ENCODE measurements around the gene RPS6KA3. TPM values are rescaled to one million over a fixed set of nuclear protein-coding genes. Genes with fewer than 3 reads are reported as not detected.
"Not testable (repeated sequence)": the region's sequence is repeated elsewhere in the genome, so short reads cannot be mapped to it uniquely, and the experiment has no call there.

RPS6KA3 gene
- total RNA-seq, 1 donor from 2014 or later = 55.3 TPM

GRCh38 chrX:20147561-20147960 lies 119.1 kb downstream of the RPS6KA3 start:
- Mint-ChIP-seq H3K27me3 (ENCODE audit: low read depth) (no peaks in the 10 kb centered on the region), H3K9me3 (no peaks in the 10 kb centered on the region), H3K27ac (no peak overlapping the region), H3K4me1 (ENCODE audit: low read depth) (peaks cover 15% of the 10 kb centered on the region), H3K36me3 (ENCODE audit: low read depth) (peaks cover 19% of the 10 kb centered on the region), H3K4me3 (ENCODE audit: low read depth) (no peak overlapping the region)
- intact Hi-C loops (cut with micrococcal nuclease) = no loop called here
- DNase-seq (ENCODE audit: low spot score) = no peak

DNA sequence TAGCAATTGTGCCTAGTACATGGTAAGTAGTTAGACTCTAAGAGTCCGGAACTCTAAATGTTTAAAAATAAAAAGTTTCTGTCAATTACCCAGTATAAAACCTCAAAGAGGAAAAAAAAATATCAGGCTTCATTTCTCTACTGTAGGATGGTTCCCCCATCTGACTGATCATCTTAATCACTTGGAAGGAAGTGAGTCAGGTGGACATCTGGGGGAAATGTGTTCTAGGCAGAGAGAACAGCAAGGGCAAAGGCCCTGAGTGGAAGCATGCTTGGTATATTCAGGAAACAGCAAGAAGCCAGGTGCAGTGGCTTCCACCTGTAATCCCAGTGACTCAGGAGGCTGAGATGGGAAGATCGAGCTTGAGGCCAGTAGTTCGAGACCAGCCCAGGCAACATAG lies 122.2 kb downstream of the RPS6KA3 start:
- peaks cover 22% of the 10 kb centered on the region for H3K4me1 Mint-ChIP-seq (ENCODE audit: low read depth)
- peaks cover 15% of the 10 kb centered on the region for H3K36me3 Mint-ChIP-seq (ENCODE audit: low read depth)
- intact Hi-C loops (cut with micrococcal nuclease) = loop anchor here (5.0 kb wide), 1 partner anchor 123 kb away; the partner anchor contains the start of gene RPS6KA3
- no peak for DNase-seq (ENCODE audit: low spot score)
- no peaks in the 10 kb centered on the region for H3K27me3 Mint-ChIP-seq (ENCODE audit: low read depth)
- H3K4me3 Mint-ChIP-seq (ENCODE audit: low read depth) = no peak overlapping the region
- H3K27ac Mint-ChIP-seq = peak overlapping the region; percentile 48
- no peaks in the 10 kb centered on the region for H3K9me3 Mint-ChIP-seq

DNA sequence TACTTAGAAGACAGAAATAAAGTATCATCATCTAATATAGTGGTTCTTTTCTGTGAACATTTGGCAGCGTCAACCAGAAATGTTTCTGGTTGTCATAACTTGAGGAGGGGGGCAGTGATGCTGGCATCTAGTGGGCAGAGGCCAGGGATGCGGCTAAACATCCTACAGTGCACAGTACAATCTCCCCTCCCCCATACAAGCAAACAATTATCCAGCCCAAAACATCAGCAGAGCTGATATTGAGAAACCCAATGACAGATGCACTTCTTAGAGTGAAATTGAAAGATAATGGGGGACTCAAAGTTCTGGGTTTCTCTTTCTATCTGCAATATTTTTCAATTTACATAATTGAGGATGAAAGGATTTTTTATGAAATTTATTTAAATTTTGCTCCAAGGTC lies 123.1 kb downstream of the RPS6KA3 start:
- Mint-ChIP-seq H3K27me3 (ENCODE audit: low read depth) (no peaks in the 10 kb centered on the region), H3K27ac (no peak overlapping the region), H3K4me1 (ENCODE audit: low read depth) (peaks cover 29% of the 10 kb centered on the region), H3K4me3 (ENCODE audit: low read depth) (no peak overlapping the region), H3K9me3 (no peaks in the 10 kb centered on the region), H3K36me3 (ENCODE audit: low read depth) (peaks cover 20% of the 10 kb centered on the region)
- intact Hi-C loops (cut with micrococcal nuclease) = loop anchor here (5.0 kb wide), 1 partner anchor 124 kb away; the partner anchor contains the start of gene RPS6KA3
- DNase-seq (ENCODE audit: low spot score) = no peak

DNA sequence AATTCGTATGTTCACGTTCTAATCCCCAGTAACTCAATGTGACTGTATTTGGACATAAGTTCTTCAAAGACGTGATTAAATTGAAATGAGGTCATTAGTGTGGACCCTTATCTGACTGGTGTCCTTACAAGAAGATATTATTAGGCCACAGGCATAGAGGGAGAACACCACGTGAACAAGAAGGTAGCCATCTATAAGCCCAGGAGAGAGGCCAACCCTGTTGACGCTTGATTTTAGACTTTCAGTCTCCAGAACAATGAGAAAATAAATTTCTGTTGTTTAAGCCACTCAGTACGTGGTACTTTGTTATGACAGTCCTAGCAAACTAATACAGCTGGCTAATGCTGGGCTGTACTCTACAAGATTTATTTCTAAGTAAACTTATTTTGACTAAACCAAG lies 123.6 kb downstream of the RPS6KA3 start:
- DNase-seq (ENCODE audit: low spot score) = no peak
- peaks cover 19% of the 10 kb centered on the region for H3K36me3 Mint-ChIP-seq (ENCODE audit: low read depth)
- H3K4me3 Mint-ChIP-seq (ENCODE audit: low read depth) = peak overlapping the region; percentile 55
- peaks cover 29% of the 10 kb centered on the region for H3K4me1 Mint-ChIP-seq (ENCODE audit: low read depth)
- H3K9me3 Mint-ChIP-seq = no peaks in the 10 kb centered on the region
- peak overlapping the region; percentile 49 for H3K27ac Mint-ChIP-seq
- intact Hi-C loops (cut with micrococcal nuclease) = loop anchor here (5.0 kb wide), 1 partner anchor 124 kb away; the partner anchor contains the start of gene RPS6KA3
- H3K27me3 Mint-ChIP-seq (ENCODE audit: low read depth) = no peaks in the 10 kb centered on the region

DNA sequence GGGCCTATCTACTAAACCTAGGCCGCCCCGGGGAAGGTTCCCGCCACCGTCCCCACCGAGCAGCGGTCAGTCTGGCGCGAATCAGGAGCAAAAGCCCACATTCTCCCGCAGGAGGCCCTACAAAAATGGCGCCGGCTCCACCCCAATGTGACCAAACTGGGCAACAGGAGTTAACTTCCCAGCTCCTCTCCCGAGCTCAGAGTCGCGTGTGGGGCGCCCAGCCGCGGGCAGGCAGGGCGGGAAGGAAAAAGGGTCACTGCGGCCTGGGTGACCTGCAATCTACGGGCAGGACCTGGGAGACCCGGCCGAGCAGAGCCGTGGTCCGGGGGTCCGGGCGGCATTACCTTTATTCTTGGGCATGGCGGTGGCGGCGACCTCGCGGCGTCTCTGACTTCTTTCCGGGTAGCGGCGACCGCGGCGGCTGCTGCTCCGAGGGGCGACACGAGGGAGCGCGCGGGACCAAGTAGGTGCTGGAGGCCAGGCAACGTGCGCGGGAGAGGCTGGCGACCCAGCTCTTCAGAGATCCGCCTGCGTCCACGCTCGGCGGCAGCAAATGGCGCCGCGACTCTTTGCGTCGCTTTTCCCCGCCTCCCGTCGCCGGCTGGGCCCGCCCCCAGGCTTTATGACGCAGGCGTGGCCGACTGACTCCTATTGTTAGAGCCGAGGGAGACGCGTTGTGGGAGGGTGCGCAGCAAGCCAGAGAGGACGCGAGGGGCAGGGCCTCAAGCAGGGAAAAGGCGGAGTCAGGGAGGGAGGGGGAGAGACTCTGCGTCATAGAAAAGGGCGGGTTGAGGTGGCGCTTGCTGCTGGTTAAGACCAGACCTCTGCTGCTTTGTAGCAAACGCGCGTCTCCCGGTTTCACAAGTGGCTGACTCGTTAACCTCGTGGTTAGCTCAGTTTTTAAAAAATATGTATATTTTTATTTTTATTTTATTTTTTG lies 125.2 kb downstream of the RPS6KA3 start, which contains the start of gene EIF1AX:
TSS of gene EIF1AX (minus strand) at position 558 of the 940 bp plus-strand sequence. CDS start at position 360, 198 bp downstream.
- Mint-ChIP-seq H3K27ac (peak within 1 kb of the TSS; percentile 79), H3K9me3 (no peaks in the 10 kb centered on the region), H3K4me3 (ENCODE audit: low read depth) (peak within 1 kb of the TSS; percentile 85), H3K4me1 (ENCODE audit: low read depth) (peaks cover 27% of the 10 kb centered on the region), H3K27me3 (ENCODE audit: low read depth) (no peaks in the 10 kb centered on the region), H3K36me3 (ENCODE audit: low read depth) (peaks cover 25% of the 10 kb centered on the region)
- intact Hi-C loops (cut with micrococcal nuclease) = loop anchor here (2.0 to 5.0 kb wide), 2 partner anchors 126 to 151 kb away; partner anchors contain the start of genes BCLAF3 and RPS6KA3
- DNase-seq (ENCODE audit: low spot score) = peak; percentile 92

DNA sequence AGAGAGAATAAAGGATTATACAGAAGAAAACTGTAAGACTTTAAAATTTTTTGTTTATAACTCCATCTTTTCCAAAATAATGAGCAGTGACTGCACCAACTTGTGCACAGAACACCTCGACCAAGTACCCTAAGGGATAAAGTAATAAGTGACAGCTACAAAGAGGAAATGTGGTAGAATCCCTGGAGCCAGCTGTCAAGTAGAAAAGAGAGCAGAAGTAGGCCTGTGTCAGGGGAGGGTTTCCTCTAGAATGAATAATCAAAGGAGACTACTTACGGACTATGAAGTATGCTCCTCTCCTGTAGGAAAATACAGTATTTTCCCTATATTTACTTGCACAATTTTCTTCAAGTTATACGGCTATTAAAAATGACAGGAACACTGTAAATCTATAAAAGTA lies 126.3 kb downstream of the RPS6KA3 start:
- Mint-ChIP-seq H3K4me1 (ENCODE audit: low read depth) (peaks cover 35% of the 10 kb centered on the region), H3K4me3 (ENCODE audit: low read depth) (peak overlapping the region; percentile 85), H3K9me3 (no peaks in the 10 kb centered on the region), H3K36me3 (ENCODE audit: low read depth) (peaks cover 36% of the 10 kb centered on the region), H3K27ac (no peak overlapping the region), H3K27me3 (ENCODE audit: low read depth) (no peaks in the 10 kb centered on the region)
- no peak for DNase-seq (ENCODE audit: low spot score)
- intact Hi-C loops (cut with micrococcal nuclease) = loop anchor here (2.0 to 5.0 kb wide), 2 partner anchors 127 to 150 kb away; partner anchors contain the start of genes BCLAF3 and RPS6KA3

- Mint-ChIP-seq H3K27ac (no peak overlapping the region), H3K27me3 (ENCODE audit: low read depth) (no peaks in the 10 kb centered on the region), H3K4me3 (ENCODE audit: low read depth) (peak overlapping the region; percentile 85), H3K36me3 (ENCODE audit: low read depth) (peaks cover 39% of the 10 kb centered on the region), H3K9me3 (no peaks in the 10 kb centered on the region), H3K4me1 (ENCODE audit: low read depth) (peaks cover 34% of the 10 kb centered on the region)
- no peak for DNase-seq (ENCODE audit: low spot score)
- intact Hi-C loops (cut with micrococcal nuclease) = loop anchor here (2.0 to 5.0 kb wide), 2 partner anchors 127 to 149 kb away; partner anchors contain the start of genes BCLAF3 and RPS6KA3
These were observed 126.7 kb downstream of the RPS6KA3 start for GRCh38 chrX:20139966-20140365.

DNA sequence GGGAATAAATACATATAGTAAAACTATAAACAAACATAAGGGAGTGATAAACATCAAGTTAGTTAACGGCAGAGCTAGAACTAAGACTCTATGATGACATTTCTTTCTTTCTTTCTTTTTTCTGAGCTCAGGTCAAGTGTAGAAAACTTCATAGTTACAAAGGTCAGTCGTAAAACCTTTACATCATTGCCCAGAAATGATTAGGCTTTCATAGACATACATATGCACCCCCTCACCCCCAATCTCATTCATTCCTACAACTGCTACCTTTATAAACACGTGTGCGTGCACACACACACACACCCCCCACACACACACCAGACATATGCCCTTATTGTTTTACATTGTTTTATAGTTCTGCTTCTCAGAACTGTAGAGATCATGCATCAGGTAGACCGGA lies 130.8 kb downstream of the RPS6KA3 start:
- Mint-ChIP-seq H3K27me3 (ENCODE audit: low read depth) (no peaks in the 10 kb centered on the region), H3K4me3 (ENCODE audit: low read depth) (no peak overlapping the region), H3K27ac (no peak overlapping the region), H3K9me3 (no peaks in the 10 kb centered on the region), H3K36me3 (ENCODE audit: low read depth) (peaks cover 45% of the 10 kb centered on the region), H3K4me1 (ENCODE audit: low read depth) (peaks cover 22% of the 10 kb centered on the region)
- intact Hi-C loops (cut with micrococcal nuclease) = no loop called here
- no peak for DNase-seq (ENCODE audit: low spot score)

GRCh38 chrX:20132666-20133065 lies 134.0 kb downstream of the RPS6KA3 start:
- Mint-ChIP-seq H3K4me3 (ENCODE audit: low read depth) (no peak overlapping the region), H3K27me3 (ENCODE audit: low read depth) (no peaks in the 10 kb centered on the region), H3K27ac (no peak overlapping the region), H3K9me3 (no peaks in the 10 kb centered on the region), H3K36me3 (ENCODE audit: low read depth) (peaks cover 51% of the 10 kb centered on the region), H3K4me1 (ENCODE audit: low read depth) (peaks cover 8% of the 10 kb centered on the region)
- no peak for DNase-seq (ENCODE audit: low spot score)
- intact Hi-C loops (cut with micrococcal nuclease) = no loop called here

DNA sequence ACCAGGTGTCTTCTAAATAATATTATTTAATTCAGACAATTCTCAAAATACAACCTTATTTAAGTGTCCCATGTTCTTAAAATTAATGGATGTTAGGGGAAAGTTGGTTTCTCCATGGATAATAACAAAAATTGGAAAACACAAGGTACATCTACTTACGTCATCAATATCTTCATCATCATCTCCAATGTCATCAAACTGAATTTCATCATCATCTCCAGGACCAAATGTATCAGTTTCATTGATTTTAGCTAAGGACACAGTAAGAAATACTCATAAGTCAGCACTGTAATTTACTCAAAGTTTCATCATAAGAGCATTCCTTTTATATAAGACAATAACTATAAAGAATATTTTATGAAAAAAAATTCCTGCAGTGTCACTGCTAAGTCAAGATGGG lies 136.4 kb downstream of the RPS6KA3 start:
- Mint-ChIP-seq H3K4me1 (ENCODE audit: low read depth) (no peaks in the 10 kb centered on the region), H3K4me3 (ENCODE audit: low read depth) (no peak overlapping the region), H3K9me3 (no peaks in the 10 kb centered on the region), H3K36me3 (ENCODE audit: low read depth) (peaks cover 33% of the 10 kb centered on the region), H3K27me3 (ENCODE audit: low read depth) (no peaks in the 10 kb centered on the region), H3K27ac (no peak overlapping the region)
- intact Hi-C loops (cut with micrococcal nuclease) = no loop called here
- DNase-seq (ENCODE audit: low spot score) = no peak

DNA sequence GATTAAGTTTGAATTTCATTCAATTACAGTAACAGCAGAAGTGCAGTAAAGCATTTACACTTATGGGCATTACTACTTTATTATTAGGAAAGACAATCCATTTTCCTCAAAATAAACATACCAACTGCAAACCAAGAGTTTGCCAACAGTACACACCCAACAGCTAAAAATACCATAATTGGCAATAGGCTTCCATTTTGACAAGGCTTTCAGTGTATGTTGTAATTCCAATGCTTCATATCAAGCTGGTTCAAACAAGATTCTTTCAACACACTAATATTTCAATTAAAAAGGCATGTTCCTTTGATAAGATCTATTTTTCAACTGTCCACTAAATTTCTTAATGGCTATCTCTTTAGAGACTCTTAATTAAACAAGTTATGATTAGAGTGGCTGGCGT lies 137.2 kb downstream of the RPS6KA3 start:
- no peaks in the 10 kb centered on the region for H3K27me3 Mint-ChIP-seq (ENCODE audit: low read depth)
- H3K4me3 Mint-ChIP-seq (ENCODE audit: low read depth) = no peak overlapping the region
- no peaks in the 10 kb centered on the region for H3K9me3 Mint-ChIP-seq
- H3K27ac Mint-ChIP-seq = no peak overlapping the region
- intact Hi-C loops (cut with micrococcal nuclease) = loop anchor here (10.0 kb wide), 1 partner anchor 225 kb away; no protein-coding TSS in a partner anchor
- H3K36me3 Mint-ChIP-seq (ENCODE audit: low read depth) = peaks cover 34% of the 10 kb centered on the region
- no peaks in the 10 kb centered on the region for H3K4me1 Mint-ChIP-seq (ENCODE audit: low read depth)
- DNase-seq (ENCODE audit: low spot score) = no peak

GRCh38 chrX:20128670-20129069 lies 138.0 kb downstream of the RPS6KA3 start:
- no peak for DNase-seq (ENCODE audit: low spot score)
- intact Hi-C loops (cut with micrococcal nuclease) = loop anchor here (10.0 kb wide), 1 partner anchor 224 kb away; no protein-coding TSS in a partner anchor
- Mint-ChIP-seq H3K4me3 (ENCODE audit: low read depth) (no peak overlapping the region), H3K36me3 (ENCODE audit: low read depth) (peaks cover 33% of the 10 kb centered on the region), H3K9me3 (no peaks in the 10 kb centered on the region), H3K27me3 (ENCODE audit: low read depth) (no peaks in the 10 kb centered on the region), H3K4me1 (ENCODE audit: low read depth) (no peaks in the 10 kb centered on the region), H3K27ac (no peak overlapping the region)

- not testable (repeated sequence) for H3K4me3 Mint-ChIP-seq (ENCODE audit: low read depth); H3K4me1 Mint-ChIP-seq (ENCODE audit: low read depth); H3K27me3 Mint-ChIP-seq (ENCODE audit: low read depth); H3K27ac Mint-ChIP-seq; H3K9me3 Mint-ChIP-seq; DNase-seq (ENCODE audit: low spot score)
- intact Hi-C loops (cut with micrococcal nuclease) = loop anchor here (10.0 kb wide), 1 partner anchor 223 kb away; no protein-coding TSS in a partner anchor
- H3K36me3 Mint-ChIP-seq (ENCODE audit: low read depth) = peaks cover 30% of the 10 kb centered on the region
These were observed 139.3 kb downstream of the RPS6KA3 start for GRCh38 chrX:20127440-20127839.
